Astrocyte (in vitro differentiated cells and primary cell): ENCODE measurements around the gene ATOSB. TPM values are rescaled to one million over a fixed set of nuclear protein-coding genes. Genes with fewer than 3 reads are reported as not detected.

Source experiments
- DNase-seq: peaks from one replicate; pipeline ENCODE4 v3.0.0-alpha.2; 2010; ENCODE audit warnings: low read depth
- FAIRE-seq: peaks from 2 replicates; lab custom pipeline; 2011; peaks lifted over from hg19 to GRCh38; lab: Jason Lieb, UNC
- H2AFZ ChIP-seq: 2 replicates; pipeline ENCODE4 v1.6.0; 2012; ENCODE audit warnings: low read depth, low read length, inconsistent platforms
- H3K27ac ChIP-seq: 2 replicates; pipeline ENCODE4 v1.5.1; 2011; ENCODE audit warnings: low read depth, low read length, inconsistent platforms
- H3K27me3 ChIP-seq: 2 replicates; pipeline ENCODE4 v1.6.0; 2011; ENCODE audit warnings: low read length, inconsistent platforms; ENCODE audit not compliant: insufficient read depth
- H3K36me3 ChIP-seq: 2 replicates; pipeline ENCODE4 v1.5.1; 2011; ENCODE audit warnings: low read length, inconsistent platforms; ENCODE audit not compliant: insufficient read depth
- H3K4me1 ChIP-seq: 2 replicates; pipeline ENCODE4 v1.5.1; 2011; ENCODE audit warnings: low read length, inconsistent platforms; ENCODE audit not compliant: insufficient read depth
- H3K4me2 ChIP-seq: 2 replicates; pipeline ENCODE4 v1.6.0; 2012; ENCODE audit warnings: low read length, inconsistent platforms
- H3K4me3 ChIP-seq: 2 replicates; pipeline ENCODE4 v1.5.1; 2011; ENCODE audit warnings: low read depth, mild to moderate bottlenecking, low read length, inconsistent platforms; ENCODE audit not compliant: insufficient read depth
- H3K79me2 ChIP-seq: 2 replicates; pipeline ENCODE4 v1.6.0; 2012; ENCODE audit warnings: mild to moderate bottlenecking, low read length, inconsistent platforms; ENCODE audit not compliant: insufficient read depth
- H3K9ac ChIP-seq: 2 replicates; pipeline ENCODE4 v1.6.0; 2012; ENCODE audit warnings: mild to moderate bottlenecking, low read length, inconsistent platforms
- H3K9me3 ChIP-seq: 2 replicates; pipeline ENCODE4 v1.5.1; 2012; ENCODE audit warnings: low read depth, mild to moderate bottlenecking, low read length, inconsistent platforms; ENCODE audit not compliant: insufficient read depth
- H4K20me1 ChIP-seq: 2 replicates; pipeline ENCODE4 v1.6.0; 2012; ENCODE audit warnings: low read length, inconsistent platforms; ENCODE audit not compliant: insufficient read depth
- H3K27ac Mint-ChIP-seq: one replicate; pipeline ENCODE4 v1.8.0; 2021; ENCODE audit warnings: mild to moderate bottlenecking, mixed read lengths; ENCODE audit not compliant: unreplicated experiment
- H3K27me3 Mint-ChIP-seq: one replicate; pipeline ENCODE4 v1.8.0; 2021; ENCODE audit warnings: low read depth, mixed read lengths; ENCODE audit not compliant: unreplicated experiment
- H3K36me3 Mint-ChIP-seq: one replicate; pipeline ENCODE4 v1.8.0; 2021; ENCODE audit warnings: low read depth, mixed read lengths; ENCODE audit not compliant: unreplicated experiment
- H3K4me1 Mint-ChIP-seq: one replicate; pipeline ENCODE4 v1.8.0; 2021; ENCODE audit warnings: low read depth, mixed read lengths; ENCODE audit not compliant: unreplicated experiment
- H3K4me3 Mint-ChIP-seq: one replicate; pipeline ENCODE4 v1.8.0; 2021; ENCODE audit warnings: mild to moderate bottlenecking, moderate library complexity, mixed read lengths; ENCODE audit not compliant: unreplicated experiment
- H3K9me3 Mint-ChIP-seq: one replicate; pipeline ENCODE4 v1.8.0; 2021; ENCODE audit warnings: mild to moderate bottlenecking, mixed read lengths; ENCODE audit not compliant: unreplicated experiment
- CTCF ChIP-seq: IDR thresholded peaks from 2 replicates; pipeline ENCODE4 v1.5.1; 2011; ENCODE audit warnings: low read depth, mild to moderate bottlenecking, inconsistent platforms, low read length, moderate library complexity; ENCODE audit not compliant: insufficient read depth
- EZH2 ChIP-seq: IDR thresholded peaks from 2 replicates; pipeline ENCODE4 v1.6.1; 2012; ENCODE audit warnings: mild to moderate bottlenecking, low read length, inconsistent platforms; ENCODE audit not compliant: insufficient read depth
- total RNA-seq: library from RNA; stranded (reverse); gene quantifications from 2 replicates; pipeline ENCODE4 v1.2.1, GENCODE V29; 2021

Gene ATOSB
- total RNA-seq, 1 donor from 2014 or later = 68.9 TPM

- Histone ChIP-seq H3K27ac (peak overlapping the region; percentile 21), H2AFZ (peak overlapping the region; percentile 84), H3K4me1 (peaks cover 38% of the 10 kb centered on the region), H3K79me2 (peaks cover 30% of the 10 kb centered on the region), H3K9me3 (no peaks in the 10 kb centered on the region), H3K4me3 (peak overlapping the region; percentile 94), H3K36me3 (no peaks in the 10 kb centered on the region), H3K9ac (peak overlapping the region; percentile 86), H4K20me1 (peaks cover 4% of the 10 kb centered on the region), H3K27me3 (no peaks in the 10 kb centered on the region), H3K4me2 (peak overlapping the region; percentile 97)
- DNase-seq (no peak), FAIRE-seq (no peak)
- peaks cover 20% of the 10 kb centered on the region for H3K4me1 Mint-ChIP-seq
- H3K36me3 Mint-ChIP-seq = no peaks in the 10 kb centered on the region
- peak overlapping the region; percentile 67 for H3K27ac Mint-ChIP-seq
- peak overlapping the region; percentile 95 for H3K4me3 Mint-ChIP-seq
- H3K27me3 Mint-ChIP-seq = peaks cover 2% of the 10 kb centered on the region
- H3K9me3 Mint-ChIP-seq = no peaks in the 10 kb centered on the region
- TF ChIP-seq CTCF (no peak), EZH2 (no peak)
Measured at GRCh38 chr9:35116539-35116897, 856 bp upstream of the ATOSB start.

GRCh38 chr9:35114840-35115628 is 628 bp downstream of the ATOSB start:
- FAIRE-seq (no peak), DNase-seq (peak; percentile 10)
- Histone ChIP-seq H4K20me1 (peaks cover 12% of the 10 kb centered on the region), H3K9me3 (no peaks in the 10 kb centered on the region), H3K36me3 (no peaks in the 10 kb centered on the region), H2AFZ (peak overlapping the region; percentile 64), H3K4me1 (peaks cover 48% of the 10 kb centered on the region), H3K9ac (peak overlapping the region; percentile 86), H3K27me3 (no peaks in the 10 kb centered on the region), H3K79me2 (peaks cover 43% of the 10 kb centered on the region), H3K4me3 (peak overlapping the region; percentile 94), H3K4me2 (peak overlapping the region; percentile 97), H3K27ac (peak overlapping the region; percentile 90)
- TF ChIP-seq EZH2 (no peak), CTCF (no peak)
- Mint-ChIP-seq H3K4me1 (peaks cover 23% of the 10 kb centered on the region), H3K9me3 (no peaks in the 10 kb centered on the region), H3K27me3 (no peaks in the 10 kb centered on the region), H3K4me3 (peak overlapping the region; percentile 95), H3K36me3 (no peaks in the 10 kb centered on the region), H3K27ac (peak overlapping the region; percentile 98)
